Fibroblast of pulmonary artery (primary cell): Measurements from ENCODE around the gene PTPRN2.

Experiments
- DNase-seq: peaks from one replicate; pipeline ENCODE4 v3.0.0-alpha.2; 2010; ENCODE audit warnings: low read depth
- H3K4me3 ChIP-seq: replicated peaks from 2 replicates; pipeline ENCODE4 v1.5.1; 2011; ENCODE audit warnings: low read depth, mild to moderate bottlenecking, control low read depth, low read length, moderate library complexity
- CTCF ChIP-seq: IDR thresholded peaks from 2 replicates; pipeline ENCODE4 v1.5.1; 2011; ENCODE audit warnings: mild to moderate bottlenecking, control low read depth, low read length, inconsistent platforms; ENCODE audit errors: missing control alignments

Gene PTPRN2

GRCh38 chr7:158576050-158576762, 11.4 kb downstream of the PTPRN2 start:
- no peak for DNase-seq
- no peak for TF ChIP-seq CTCF
- no peak overlapping the region for H3K4me3 ChIP-seq

GRCh38 chr7:158574308-158575036, 13.2 kb downstream of the PTPRN2 start:
- TF ChIP-seq CTCF = no peak
- H3K4me3 ChIP-seq = no peak overlapping the region
- DNase-seq = no peak

GRCh38 chr7:158573310-158573709, 14.3 kb downstream of the PTPRN2 start:
- TF ChIP-seq CTCF = no peak
- no peak for DNase-seq
- H3K4me3 ChIP-seq = no peak overlapping the region

- no peak for DNase-seq
- H3K4me3 ChIP-seq = no peak overlapping the region
- no peak for TF ChIP-seq CTCF
Observed at GRCh38 chr7:158572000-158572828, 15.4 kb downstream of the PTPRN2 start.

- DNase-seq = no peak
- no peak for TF ChIP-seq CTCF
- no peak overlapping the region for H3K4me3 ChIP-seq
Observed at GRCh38 chr7:158570449-158571170, 17.0 kb downstream of the PTPRN2 start.

- no peak for DNase-seq
- no peak overlapping the region for H3K4me3 ChIP-seq
- TF ChIP-seq CTCF = no peak
Observed at GRCh38 chr7:158569858-158570323, 17.7 kb downstream of the PTPRN2 start.
